Measurements from ENCODE around the gene SLC36A3.
"Not testable (repeated sequence)": the region's sequence is repeated elsewhere in the genome, so short reads cannot be mapped to it uniquely, and the experiment has no call there.

Gene SLC36A3

DNA sequence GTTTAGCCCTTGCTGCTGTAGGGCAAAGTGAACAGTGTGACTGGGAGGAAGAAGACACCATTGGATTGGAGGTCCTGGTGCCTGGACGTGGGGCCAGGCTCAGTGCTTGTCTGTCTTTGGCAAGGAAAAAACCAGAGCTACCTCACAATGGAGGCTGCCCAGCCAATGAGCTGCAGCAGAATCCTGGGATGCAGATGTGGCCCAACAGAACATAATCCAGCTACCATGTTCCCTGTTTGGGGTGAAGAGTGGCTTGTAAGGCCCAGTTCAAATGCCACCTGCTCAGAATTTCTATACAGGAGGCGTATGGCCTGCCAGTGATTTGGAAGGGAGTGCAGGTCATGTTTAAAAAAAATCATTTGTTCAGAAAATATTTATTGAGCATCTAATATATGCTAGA is at the start of gene SLC36A3:
SLC36A3 (minus strand) TSS at position 101 of the 400 bp plus-strand sequence. CDS start 412 bp downstream, outside the sequence.
- in situ Hi-C loops (cut with MboI; ENCODE audit: low sequenced_read_pairs), result no loop called here

DNA sequence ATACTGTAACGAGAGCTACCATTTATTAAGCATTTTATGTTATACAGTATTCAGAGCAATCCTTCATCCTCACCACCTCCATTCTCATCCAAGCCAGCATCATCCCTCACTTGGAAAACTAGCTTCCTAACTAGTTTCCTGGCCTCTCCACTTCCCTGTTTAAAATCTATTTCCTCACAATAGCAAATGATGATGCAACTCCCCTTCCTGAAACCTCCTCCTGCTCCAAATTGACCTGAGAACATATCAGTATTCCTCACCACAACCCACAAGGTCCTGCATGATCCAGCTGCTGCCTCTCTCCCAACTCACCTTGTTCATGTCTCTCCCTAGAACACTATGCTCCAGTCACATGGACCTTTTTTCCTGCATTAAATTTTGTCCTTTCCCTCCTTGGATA is 48.1 kb upstream of the SLC36A3 start:
- in situ Hi-C loops (cut with MboI; ENCODE audit: low sequenced_read_pairs), result no loop called here

DNA sequence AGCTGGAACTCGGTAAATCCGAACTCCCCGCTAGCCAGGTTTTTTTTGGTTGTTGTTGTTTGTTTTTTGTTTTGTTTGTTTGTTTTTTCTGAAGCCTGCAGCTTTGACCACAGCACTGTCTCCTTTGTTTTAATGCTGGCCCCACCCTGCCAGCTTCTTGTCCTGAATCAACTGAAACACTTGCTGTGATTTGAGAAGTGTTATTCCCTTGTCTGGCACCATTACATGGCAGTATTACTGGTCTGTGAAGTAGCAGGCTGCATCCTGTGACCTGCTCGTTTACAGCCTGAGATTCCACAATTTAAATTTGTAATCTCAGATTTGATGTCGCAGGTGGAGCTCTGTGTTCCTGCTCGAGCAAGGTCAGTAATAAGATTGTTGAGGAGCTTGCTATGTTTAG is 45.2 kb upstream of the SLC36A3 start:
- in situ Hi-C loops (cut with MboI; ENCODE audit: low sequenced_read_pairs), result no loop called here

DNA sequence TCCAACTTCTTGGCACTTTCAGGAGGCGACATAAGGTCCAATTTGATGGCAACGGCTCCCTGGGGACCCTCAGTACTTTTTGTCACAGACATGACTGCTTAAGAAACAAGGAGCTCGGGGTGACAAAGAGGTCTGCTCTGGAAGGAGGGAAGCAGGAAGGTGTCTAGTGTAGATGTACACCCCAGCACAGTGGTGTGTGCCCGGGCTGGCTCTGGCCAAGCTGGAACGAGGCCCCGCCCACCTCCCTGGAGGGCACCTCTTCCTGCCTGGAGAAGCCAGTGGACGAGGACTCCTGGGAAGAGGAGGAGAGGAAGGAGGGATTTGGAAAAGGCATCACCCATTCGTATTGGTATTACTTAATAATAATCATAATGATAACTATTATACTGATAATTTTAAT is 43.8 kb upstream of the SLC36A3 start, which contains the start of gene SLC36A2:
SLC36A2 (minus strand) TSS at position 191 of the 400 bp plus-strand sequence; CDS start at position 92, 99 bp downstream.
- in situ Hi-C loops (cut with MboI; ENCODE audit: low sequenced_read_pairs), result no loop called here

DNA sequence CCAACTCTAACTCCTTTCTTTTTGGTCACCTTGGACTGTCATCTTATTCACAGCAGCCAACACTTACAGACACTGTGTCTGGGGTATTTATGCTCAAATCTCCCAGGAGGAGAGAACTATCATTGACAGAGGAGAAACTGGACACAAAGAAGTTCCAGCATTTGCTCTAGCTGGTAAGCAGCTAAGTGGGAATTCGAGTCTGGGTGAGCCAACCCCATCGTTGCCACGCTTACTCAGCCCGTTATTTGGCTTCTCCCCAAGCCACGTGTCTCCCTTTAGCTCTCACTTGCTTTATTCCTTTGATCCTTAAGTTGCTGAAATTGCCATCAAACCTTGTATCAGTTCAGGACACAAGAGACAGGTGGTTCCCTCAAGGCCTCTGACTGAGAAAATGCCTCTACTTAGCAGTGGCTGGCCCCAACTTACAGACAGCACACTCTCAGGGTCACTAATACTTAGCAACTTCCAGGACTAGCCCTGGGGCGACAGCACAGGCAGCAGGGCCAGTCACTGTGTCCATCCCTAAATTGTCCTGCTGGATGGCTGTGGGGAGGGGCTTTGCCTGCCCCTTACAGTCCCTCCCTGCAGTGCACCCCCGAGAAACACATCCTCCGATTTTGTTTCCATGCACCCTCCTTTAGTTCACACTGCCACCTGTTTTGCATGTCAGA is 42.4 kb upstream of the SLC36A3 start:
- in situ Hi-C loops (cut with MboI; ENCODE audit: low sequenced_read_pairs), result no loop called here

DNA sequence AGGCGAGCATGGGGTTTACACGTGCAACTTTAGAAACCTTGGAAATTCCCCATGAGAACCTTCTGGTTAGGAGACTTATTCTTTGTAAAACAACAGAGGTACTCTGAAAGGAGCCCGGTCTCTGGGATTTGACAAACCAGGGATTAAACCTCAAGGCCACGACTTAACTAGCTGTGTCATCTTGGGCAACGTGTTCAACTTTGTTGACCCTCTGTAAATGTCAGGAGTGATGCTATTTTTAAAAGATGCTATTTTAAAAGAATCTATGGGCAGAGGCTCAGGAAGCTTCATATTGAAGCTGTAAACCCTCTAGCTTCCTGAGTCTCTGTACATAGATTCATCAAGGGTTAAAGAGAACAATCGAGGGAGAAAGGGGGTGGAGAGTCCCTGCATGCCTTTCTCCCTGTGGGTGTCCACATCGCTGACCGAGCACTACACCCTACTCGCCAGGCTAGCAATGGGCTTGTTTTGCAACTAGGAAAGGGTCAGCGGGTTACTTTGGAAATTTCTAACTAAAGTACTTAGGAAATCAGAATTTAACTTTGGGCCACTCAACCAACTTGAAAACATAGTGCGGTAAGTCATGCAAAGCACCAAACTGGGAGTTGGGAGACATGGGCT is 41.7 kb upstream of the SLC36A3 start:
- in situ Hi-C loops (cut with MboI; ENCODE audit: low sequenced_read_pairs), result no loop called here

DNA sequence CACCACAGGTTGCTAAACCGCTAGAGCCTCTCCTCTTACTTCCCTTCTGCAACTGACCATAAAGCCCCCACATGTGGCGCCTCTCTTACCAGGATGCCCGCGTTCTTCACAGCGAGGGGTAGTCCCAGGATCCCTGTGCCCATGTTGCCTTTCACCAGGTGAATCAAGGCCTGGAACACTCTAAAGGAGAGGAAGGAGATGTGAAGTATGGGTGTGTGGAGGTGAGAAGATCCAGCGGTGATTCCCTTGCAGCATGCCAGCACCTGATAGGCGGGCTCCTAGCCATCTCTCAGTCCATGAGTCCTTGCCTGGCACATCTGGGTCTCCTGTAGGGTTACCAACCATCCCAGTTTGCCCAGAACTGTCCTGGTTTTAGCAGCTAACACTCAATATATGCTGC is 40.5 kb upstream of the SLC36A3 start:
- in situ Hi-C loops (cut with MboI; ENCODE audit: low sequenced_read_pairs), result no loop called here

DNA sequence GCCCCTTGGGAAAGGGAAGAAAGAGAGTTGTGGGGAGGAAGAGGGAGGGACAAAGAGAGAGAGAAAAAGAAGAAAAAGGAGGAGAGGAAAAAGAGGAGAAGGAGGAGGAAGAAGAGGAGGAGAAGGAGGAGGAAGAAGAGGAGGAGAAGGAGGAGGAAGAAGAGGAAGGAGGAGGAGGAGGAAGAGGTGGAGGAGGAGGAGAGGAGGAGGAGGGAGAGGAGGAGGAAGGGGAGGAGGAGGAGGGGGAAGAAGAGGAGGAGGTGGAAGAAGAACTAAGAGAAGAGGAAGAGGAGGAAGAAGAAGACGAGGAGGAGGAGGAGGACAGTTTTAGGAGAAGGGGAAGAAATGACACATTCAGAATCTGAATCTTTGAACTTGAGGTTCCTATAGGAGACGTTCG is 36.4 kb upstream of the SLC36A3 start:
- in situ Hi-C loops (cut with MboI; ENCODE audit: low sequenced_read_pairs), result no loop called here

DNA sequence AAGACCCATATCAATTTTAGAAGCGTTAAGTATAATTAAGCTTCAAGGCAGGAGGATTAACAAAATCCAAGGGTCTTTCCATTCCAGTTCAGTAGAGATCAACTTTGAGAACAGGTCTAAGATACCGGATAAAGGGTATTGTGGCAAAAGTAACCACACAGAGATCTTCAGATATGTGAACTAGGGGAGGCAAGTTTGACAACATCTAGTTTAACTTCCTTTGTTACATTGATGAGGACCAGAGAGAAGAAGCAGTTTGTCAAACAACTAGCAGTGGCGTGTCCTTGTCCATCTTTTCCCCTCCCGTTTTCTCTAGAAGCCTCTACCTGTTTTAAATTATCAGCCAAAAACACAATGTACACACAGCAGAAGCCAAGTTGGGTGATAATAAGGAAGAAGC is 35.2 kb upstream of the SLC36A3 start:
- in situ Hi-C loops (cut with MboI; ENCODE audit: low sequenced_read_pairs), result no loop called here

DNA sequence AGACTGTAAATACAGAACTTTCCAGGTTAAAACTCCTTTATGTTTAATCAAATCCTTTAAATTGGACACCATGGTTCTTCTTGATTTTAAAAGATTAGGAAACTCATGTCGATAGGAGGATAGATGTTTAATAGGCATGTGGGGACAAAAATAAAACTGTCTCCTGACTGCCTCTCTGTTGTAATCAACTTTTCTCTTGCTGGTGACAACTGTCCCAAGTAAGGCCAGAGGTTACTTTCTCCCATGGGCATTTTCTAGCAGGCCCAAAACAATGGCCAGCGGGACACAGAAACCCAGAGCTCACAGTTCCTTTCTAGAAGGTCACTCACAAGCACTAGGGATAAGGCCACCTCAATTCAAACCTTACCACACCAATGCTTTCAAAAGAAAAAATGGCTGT is 29.3 kb upstream of the SLC36A3 start:
- in situ Hi-C loops (cut with MboI; ENCODE audit: low sequenced_read_pairs), result no loop called here

DNA sequence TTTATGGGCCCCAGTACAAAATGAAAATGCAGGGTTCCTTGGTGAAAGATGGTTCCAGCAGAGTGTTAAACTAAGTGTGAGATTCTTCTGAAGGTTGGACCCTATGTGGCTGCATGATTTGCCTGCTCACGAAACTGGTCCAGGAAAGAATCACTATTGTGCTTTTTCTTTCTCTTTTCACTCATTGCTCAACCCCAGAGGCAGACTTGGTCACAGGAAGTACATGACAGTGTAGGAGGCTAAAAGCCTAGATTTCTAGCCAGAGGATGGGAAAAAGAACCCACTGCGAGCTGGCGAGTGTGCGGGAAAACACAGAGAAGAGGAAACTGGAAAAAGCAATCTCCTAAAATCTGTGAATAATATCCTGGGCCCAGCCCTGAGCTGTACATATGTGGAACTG is 25.2 kb upstream of the SLC36A3 start:
- in situ Hi-C loops (cut with MboI; ENCODE audit: low sequenced_read_pairs), result no loop called here

DNA sequence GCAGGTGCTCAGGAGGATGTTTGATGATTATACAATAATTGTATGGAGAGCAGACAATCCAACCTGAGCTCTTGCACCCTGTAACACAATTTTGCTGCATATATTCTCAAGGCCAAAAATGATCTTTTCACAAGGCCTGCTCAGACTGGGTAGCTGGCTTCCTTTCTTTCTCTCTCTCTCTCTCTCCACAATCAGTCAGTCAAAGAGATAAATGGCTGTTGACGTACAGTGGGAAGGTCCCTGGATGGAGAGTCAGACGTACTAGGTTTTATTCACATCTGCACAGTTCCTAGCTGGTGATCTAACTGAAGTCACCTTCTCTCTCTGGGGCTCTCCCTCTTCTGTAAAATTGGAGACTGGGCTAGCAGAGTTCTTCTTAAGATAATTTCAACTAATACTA is 24.0 kb upstream of the SLC36A3 start:
- in situ Hi-C loops (cut with MboI; ENCODE audit: low sequenced_read_pairs), result no loop called here

DNA sequence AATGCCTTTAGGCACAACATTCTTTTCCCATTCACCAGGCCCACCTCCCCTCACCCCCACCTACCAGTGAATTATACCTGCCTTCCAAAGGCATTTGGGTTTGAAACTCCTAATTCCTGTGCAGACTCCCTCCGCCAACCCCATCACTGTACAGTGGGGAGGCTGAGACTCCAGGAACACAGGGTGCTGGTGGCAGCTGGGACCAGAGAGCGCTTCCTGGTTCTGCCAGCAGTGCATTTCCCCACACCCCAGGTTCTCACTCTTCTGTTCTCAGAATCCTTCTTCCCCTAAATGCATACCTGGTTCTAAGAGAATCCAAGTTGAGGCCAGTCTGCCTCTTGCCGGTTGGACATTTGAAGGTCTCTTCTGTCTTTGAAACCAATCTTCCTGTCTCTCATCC is 22.7 kb upstream of the SLC36A3 start:
- in situ Hi-C loops (cut with MboI; ENCODE audit: low sequenced_read_pairs), result no loop called here

DNA sequence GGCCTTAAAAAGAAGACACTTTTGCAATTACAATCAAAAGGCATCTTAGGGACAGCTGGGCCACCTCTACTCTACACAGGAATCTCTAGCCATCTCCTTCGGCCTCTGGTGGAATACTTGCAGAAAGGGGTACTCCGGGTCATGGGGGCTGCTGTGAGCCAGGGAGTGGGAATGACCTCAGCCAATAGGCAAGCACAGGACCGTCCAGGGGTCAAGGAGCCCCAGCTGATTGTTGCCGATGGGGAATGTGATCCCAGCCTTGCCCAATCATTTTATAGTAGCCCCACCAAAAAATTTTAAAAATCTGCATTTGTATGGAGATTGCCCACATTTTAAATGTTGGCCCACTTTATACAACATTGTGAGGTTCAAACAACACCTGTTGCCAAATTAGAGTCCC is 16.9 kb upstream of the SLC36A3 start:
- in situ Hi-C loops (cut with MboI; ENCODE audit: low sequenced_read_pairs), result no loop called here

DNA sequence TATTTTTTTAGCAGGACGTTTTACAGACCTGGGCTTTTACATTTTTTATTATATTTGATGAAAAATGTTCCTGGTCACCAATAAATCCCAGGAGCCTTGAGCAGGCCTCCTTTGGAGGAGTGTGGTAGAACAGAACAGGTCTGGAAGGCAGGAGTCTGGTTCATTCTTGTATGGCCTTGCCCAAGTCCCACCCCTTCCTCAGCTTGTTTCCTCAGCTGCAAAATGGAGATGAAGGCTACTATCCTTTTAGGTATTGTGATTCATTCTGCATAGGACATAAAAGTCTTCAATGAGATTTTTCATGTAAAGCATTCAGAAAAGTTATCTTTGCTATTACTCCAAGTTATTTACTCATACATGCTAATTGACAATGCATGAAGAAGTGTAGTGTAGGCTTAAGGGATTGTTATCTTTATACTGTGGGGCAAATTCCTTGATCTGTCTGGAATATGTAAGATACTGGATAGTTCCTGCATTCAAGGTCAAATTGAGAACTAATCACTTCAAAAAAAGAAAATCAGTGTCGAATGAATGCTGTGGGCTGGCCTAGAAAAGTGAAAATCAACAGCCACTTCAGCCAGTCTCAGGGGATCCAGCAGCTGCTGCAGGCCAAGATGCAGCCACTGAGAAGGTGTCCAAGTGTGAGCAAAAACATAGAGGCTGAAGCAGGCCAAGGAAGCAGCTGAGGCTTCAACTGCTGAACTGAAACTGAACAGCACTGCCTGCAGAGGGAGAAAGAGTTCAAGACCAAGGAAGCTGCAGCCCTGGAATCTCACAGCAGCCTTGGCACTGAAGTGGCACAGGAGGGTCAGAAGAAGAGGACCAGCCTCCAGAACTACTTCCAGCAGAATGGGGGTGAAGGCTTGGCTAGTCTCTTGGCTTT is 15.5 kb upstream of the SLC36A3 start:
- in situ Hi-C loops (cut with MboI; ENCODE audit: low sequenced_read_pairs), result no loop called here

DNA sequence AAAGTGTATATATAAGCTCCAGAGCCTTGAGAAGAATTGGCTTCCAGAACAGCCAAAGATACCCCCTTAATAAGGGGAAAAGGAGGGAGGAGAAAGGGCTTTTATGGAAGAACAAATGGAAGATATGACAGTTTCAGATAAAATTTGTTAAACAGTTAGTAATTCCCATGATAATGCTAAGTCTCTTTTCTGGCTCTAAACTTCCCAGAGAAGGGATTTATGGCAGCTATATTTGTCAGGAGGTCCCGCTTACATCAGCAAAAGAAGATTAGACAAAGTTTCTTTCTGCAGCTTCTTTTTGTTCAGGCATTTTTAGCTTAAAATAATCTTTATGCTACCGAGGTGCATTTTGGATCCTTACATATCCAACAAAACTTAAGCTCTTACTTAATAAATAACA is 14.3 kb upstream of the SLC36A3 start:
- in situ Hi-C loops (cut with MboI; ENCODE audit: low sequenced_read_pairs), result no loop called here

DNA sequence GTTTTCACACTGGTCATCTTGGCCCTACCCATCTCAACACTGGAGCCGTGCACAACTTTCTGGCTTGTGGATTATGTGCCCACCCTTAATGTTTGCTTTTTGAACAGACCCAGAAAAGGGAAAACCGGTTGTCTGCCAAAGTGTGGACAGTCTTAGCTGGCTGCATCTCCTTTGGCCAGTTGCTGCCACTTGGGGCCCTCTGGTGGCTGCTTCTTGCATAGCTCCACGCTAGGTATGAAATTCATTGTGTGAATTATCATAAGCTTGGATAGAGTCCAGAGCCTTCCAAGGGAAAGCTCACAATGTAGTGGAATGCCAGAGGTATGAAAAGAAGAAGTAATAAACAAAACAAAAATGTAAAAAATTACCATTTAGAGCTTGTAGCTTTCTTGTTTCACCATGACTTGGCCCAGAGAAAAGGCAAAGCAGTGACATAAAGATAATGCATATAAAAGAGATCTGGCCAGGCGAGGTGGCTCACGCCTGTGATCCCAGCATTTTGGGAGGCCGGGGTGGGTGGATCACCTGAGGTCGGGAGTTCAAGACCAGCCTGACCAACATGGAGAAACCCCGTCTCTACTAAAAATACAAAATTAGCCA is 12.5 kb upstream of the SLC36A3 start:
- in situ Hi-C loops (cut with MboI; ENCODE audit: low sequenced_read_pairs), result no loop called here

DNA sequence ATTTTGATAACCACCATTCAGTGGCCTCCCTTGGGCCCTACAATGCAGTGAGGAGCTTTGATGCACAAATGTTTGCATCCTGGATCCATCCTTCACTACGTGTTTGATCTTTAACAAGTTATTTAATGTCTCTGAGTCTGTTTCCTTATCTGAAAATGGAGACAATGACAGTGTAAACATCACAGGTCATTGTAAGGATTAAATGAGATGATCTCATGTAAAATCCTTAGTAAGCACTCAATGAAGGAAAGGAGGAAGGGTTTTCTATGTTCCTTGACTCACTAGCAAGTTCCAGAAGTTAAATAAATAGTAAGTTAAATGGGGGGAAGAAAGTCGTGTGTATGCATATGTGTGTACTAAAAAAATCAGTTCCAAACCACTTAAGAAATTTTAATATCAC is 9.8 kb upstream of the SLC36A3 start:
- in situ Hi-C loops (cut with MboI; ENCODE audit: low sequenced_read_pairs), result no loop called here

DNA sequence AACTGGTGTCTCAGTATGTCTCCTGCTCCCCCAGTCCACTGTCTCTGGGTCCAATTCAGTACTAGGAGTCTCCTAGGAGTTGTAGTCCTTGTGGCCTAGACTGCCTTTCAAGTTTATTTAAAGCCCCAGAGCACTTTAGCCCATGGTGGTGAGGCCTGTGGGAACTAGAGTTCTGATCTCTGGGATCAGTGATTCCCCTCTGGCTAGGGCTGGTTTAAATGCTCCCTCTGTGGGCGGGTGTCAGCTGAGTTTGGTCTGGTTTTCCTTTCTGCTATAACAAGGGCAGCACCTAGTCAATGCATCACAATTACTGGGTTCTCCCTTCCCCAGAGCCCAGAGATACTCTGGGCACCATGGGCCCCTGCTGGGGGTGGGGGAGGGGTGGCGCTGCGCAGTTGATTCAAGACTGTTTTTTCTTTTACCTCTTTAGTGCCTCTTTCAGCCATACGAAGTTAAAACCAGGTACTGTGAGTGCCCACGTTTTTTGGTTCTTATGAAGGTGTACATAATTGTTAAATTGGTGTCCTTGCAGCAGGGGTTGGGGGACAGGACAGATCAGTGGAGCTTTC is 9.3 kb upstream of the SLC36A3 start:
- in situ Hi-C loops (cut with MboI; ENCODE audit: low sequenced_read_pairs), result no loop called here

DNA sequence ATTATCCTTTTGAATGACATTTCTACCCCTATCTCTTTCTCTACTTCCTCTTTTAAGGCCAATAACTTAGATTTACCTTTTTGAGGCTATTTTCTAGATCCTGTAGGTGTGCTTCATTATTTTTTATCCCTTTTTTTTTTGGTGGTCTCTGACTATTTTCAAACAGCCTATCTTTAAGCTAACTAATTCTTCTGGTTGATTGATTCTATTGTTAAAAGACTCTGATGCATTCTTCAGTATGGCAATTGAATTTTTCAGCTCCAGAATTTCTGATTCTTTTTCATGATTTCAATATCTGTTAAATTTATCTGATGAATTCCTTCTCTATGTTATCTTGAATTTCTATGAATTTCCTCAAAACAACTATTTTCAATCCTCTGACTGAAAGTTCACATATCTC is 7.4 kb upstream of the SLC36A3 start:
- in situ Hi-C loops (cut with MboI; ENCODE audit: low sequenced_read_pairs), result no loop called here

DNA sequence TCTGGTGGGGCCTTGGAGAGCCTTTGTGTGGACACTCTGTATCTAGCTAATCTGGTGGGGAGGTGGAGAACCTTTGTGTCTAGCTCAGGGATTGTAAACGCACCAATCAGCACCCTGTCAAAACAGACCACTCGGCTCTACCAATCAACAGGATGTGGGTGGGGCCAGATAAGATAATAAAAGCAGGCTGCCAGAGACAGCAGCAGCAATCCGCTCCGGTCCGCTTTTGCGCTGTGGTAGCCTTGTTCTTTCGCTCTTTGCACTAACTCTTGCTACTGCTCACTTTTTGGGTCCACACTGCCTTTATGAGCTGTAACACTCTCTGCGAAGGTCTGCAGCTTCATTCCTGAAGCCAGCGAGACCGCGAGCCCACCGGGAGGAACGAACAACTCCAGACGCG is 6.3 kb upstream of the SLC36A3 start:
- in situ Hi-C loops (cut with MboI; ENCODE audit: low sequenced_read_pairs), result not testable (repeated sequence)

Data from HL-60/S4 treated with phorbol 12-myristate 13-acetate at 8.2 ng/mL for 4 days and 3 days (cell line).